Stimulated activated CD8-positive, alpha-beta memory T cell treated with anti-CD3 and anti-CD28 coated beads, Interleukin-4, amount 100 ng/mL, for 24 hours (primary cell): ENCODE measurements around the gene MEGF6.

ENCODE experiments used
- DNase-seq: peaks from one replicate; pipeline ENCODE4 v3.0.0-alpha.2; 2020; ENCODE audit warnings: low read depth

Gene MEGF6

GRCh38 chr1:3469849-3470649 lies 141.3 kb downstream of the MEGF6 start:
- no peak for DNase-seq

GRCh38 chr1:3469104-3469848 lies 142.0 kb downstream of the MEGF6 start:
- DNase-seq, result no peak

GRCh38 chr1:3468236-3469103 lies 142.8 kb downstream of the MEGF6 start:
- DNase-seq, result no peak

DNA sequence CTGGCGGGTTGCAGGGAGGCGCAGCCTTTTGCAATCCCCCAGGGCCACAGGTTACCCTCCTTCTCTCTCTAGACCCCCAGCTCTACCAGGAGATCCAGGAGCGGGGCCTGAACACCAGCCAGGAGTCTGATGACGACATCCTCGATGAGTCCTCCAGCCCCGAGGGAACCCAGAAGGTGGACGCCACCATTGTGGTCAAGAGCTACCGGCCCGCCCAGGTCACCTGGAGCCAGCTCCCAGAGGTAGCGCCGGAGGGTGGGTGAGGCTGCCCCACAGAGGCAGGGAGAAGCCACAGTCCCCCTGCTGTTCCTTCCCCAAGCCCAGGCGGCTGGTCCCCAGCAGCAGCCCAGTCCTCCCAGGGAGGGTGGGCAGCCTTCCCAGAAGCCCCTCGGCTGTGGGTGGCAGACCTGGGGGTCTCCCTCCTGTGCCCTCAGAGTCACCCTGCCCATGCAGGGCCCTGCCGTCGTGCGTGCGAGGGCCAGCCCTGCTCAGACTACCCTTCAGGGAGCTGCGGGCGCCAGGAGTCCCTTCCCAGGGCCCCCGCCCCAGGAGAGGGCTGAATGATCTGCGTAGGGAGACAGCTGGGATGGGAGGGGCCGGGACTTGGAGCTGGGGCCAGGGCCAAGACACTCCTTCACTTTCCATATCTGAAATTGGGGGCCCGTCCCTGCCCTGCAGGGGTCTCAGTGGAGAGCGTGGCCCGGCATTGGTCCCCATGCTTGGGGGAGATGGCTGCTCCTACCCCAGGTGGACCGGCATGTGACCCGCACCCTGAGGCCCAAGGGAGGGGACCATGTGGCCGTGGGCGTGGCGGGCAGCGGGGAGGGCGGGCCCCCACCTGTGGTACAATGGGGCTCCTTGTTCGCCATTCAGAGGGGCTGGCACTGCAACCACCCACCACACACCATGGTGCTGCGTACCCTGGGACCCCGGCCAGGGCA lies 143.9 kb downstream of the MEGF6 start:
- no peak for DNase-seq

DNA sequence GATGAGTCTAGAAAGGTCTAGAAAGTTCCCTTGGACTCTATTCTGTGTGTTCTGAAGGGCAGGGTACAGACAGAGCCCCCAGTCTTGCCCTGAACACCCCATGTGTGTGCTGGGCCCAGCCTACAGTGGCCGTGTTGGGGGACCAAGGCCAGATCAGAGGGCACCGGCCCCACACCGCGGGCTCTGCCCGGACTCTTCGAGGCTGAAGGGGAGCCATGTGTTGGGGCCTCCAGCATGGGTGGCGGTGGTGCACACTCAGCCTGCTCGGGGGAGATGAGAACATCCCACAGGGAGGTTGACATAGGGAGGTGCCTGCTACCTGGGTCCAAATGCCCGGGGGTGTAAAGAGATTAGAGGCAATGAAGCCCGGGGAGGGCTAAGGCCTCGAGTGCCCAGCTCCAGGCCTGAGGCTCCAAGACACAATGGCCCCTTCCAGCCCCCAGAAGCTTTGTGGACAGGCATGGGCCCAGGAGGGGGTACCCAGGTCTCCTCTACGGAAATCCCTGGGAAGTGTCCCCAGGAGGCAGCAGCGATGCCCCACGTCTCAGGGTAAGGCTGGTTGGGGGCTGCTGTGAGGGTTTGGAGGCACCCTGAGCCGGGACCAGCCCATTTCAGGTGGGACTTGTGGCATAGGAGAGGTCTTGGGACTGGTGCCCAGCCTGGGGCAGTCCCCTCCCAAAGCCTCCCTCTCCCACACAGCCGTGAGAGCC lies 144.8 kb downstream of the MEGF6 start:
- DNase-seq, result no peak

- no peak for DNase-seq
Observed at GRCh38 chr1:3465935-3466321, 145.4 kb downstream of the MEGF6 start.

DNA sequence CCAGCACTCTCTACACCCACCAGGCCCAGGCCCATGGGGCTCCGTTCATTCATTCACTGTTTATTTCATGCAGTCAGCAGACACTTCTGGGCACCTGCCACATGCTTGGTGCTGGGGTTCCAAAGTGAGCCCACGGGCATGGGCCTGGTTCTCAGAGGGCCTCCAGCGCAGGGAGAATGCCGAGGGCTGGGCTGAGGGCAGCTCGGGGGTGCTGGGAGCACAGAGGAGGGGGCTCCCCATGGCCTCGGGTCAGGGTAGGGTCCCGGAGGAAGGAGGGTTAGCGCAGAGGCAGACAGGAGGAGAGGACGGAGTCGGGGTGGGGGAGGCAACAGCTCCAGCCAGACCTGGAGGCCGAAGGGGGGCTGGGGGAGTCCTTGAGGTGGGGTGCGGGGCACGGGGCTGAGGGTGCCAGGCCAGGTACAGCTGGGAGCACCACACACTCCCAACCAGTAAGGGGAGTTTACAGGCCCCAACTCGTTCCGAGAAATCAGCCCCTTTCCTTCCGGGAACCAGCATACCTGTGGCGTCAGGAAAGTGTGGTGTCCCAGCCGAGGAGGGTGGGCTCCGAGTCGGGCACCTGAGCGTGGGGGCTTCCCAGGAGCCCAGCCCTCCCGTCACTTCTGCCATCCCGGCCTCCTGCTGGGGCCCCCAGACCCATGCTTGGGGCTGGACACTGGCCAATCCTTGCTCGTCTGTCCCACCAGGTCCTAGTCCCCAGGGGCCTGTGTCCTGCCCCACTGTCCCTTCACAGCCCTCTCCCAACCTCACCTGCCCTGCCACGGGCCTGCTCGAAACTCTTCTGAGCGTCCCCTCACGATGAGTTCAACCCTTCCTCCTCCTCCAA lies 146.0 kb downstream of the MEGF6 start:
- no peak for DNase-seq

DNA sequence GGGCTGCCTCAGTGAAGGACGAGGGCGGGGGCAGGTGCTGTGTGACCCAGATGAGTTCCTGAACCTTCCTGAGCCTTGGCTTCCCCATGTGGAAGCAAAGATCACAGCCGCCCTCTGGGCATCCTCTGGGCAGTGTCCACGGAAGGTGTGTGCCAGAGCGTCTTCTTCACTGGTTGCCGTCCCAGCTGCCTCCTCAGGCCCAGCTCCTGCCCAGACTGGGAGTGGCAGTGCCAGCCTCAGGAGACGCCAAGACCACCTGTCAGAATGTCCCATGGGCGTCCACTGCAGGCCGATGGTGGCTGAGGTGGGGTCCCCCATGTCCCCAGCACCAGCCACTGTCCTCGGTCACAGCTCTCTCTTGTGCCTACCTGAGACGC lies 146.7 kb downstream of the MEGF6 start:
- no peak for DNase-seq

- DNase-seq, result no peak
Observed at GRCh38 chr1:3463891-3464648, 147.2 kb downstream of the MEGF6 start.

DNA sequence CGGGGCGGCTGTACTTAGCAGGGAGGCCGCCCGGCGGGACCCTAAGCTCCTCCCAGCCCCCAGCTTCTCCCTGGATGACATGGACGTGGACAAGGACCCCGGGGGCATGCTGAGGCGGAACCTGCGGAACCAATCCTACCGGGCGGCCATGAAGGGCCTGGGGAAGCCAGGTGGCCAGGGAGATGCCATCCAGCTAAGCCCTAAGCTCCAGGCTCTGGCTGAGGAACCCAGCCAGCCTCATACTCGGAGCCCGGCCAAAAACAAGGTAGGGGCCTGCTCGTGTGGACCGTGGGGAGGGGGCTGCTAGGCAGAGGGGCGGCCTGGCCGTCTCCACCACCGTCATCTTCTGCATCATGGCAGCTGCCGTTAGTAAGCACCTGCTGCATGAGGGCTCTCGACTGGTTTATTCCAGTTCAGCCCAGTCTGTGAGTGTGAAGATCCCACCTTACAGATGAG lies 147.9 kb downstream of the MEGF6 start:
- no peak for DNase-seq

DNA sequence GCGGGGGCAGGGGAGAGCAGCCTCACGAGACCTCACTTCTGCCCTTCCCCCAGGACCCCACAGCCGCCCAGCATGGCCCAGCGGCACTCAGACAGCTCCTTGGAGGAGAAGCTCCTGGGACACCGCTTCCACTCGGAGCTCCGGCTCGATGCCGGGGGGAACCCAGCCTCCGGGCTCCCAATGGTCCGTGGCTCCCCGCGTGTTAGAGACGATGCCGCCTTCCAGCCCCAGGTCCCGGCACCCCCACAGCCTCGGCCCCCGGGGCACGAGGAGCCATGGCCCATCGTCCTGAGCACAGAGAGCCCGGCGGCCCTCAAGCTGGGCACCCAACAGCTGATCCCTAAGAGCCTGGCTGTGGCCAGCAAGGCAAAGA lies 148.3 kb downstream of the MEGF6 start:
- no peak for DNase-seq

DNA sequence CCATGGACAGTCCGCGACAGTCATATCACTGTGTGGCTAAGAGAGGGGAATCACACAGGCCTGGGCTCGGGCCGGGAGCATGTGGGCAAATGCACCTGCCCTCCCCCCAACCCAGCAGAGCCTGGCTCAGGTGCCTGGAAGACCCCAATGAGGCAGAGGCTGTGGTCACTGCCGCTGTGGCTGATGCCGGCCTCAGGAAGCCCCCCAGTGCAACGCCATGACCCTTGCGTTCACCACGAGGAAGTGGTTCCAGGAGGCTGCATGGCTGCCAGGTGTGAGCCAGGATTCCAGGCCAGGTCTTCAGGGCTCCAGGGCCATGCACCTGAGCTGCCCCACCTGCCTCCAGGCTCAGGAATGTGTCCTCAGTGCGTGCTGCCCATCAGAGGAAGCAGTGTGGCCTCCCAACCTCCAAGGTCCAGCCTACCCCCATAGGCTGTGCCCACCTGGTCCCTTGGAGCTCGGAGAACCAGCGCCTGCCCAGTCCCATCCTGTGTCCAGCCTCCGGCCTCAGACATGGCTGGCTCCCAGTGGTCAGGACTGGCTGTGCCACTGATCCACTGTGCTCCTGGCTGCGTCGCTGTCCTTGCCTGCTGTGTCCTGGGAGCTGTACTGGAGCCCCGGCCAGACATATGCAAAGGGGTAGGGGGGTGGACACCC lies 148.8 kb downstream of the MEGF6 start:
- DNase-seq, result no peak

GRCh38 chr1:3461934-3462275 lies 149.4 kb downstream of the MEGF6 start:
- no peak for DNase-seq

DNA sequence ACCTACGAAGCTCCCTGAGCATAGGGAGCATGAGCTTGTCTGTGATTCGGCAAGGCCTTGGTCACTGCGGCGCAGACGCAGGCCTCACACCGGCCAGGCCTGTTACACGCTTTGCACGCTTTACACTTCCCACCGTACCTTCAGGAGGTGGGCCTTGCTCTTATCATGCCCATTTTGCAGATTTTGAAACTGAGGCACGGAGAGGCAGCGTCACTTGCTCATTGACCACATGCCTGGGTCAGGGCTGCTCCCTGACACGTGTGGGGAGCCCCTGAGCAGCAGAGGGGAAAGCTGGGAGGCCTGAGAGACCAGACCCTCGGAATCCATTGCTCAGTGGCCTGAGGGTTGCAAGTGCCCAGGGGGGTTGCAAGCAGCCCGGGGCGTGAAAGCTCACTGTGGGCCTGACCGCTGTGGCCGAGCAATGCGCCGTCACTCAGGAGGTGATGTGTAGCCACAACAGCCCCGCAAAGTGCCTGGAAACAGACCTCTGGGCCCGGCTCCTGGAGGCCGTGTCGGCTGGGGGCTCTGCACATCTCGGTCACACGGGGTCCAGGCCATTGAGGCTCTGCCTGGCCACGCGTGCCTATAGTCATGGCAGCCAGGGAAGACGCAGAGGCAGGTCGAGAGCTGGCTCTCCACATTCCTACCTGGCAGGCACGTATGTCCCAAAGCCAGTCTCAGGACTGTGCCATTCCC lies 149.9 kb downstream of the MEGF6 start:
- DNase-seq, result no peak

DNA sequence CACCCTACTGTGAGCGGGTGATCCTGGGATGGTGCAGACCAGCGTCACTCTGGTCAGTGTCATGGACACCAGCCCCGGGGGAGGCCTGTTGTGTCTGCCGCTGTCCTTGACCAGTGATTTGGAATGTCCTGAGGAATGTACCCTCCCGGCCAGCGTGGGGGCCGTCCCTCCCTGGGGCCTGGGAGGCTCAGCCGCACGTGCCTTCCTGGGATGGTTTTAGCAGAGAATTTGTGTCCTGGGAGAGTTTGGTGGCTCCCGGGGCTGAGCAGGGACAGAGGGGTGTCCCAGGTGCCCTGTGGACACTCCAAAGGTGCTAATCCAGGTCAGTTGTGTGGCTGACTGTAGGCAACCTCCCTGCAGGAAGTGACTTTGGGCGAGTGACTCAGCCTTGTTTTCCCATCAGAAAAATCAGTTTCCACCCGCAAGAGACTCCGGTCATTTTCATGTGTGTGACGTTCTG lies 150.6 kb downstream of the MEGF6 start:
- DNase-seq, result no peak

DNA sequence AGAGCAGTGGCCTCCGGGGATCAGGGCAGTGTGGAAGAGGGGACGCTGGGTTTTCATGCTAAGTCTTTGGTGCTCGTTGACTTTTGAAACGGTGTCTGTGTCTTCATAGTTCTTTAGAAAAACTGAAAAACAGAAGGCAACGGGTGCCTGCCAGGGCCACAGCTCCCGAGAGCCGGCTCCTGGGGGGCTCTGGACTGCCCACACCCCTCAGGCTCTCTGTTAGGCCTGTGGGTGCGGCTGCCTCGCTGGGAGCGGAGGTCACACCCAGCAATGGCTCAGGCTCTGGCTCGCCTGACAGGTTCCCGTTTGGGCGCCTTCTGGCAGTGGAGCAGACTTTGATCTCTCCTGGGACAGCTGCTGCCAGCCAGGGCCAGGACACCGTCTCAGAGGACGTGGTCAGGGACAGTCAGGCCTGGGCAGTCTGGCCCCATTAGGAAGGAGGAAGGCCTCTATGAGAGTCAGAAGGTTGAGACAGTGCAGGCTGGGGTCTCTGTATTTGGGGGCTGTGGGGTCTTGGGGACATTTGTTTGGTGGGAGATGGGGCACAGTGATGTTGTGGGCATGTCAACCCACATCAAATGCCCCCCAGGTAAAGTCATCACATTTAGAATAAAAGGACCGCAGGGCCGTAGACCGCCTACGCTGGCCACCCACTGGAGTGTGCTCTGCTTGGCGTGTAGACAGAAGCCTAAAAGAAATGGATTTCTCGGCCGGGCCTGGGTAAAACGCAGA lies 151.2 kb downstream of the MEGF6 start:
- DNase-seq, result no peak
